ENCODE data around the gene GSTT2. TPM values are rescaled to one million over a fixed set of nuclear protein-coding genes. Genes with fewer than 3 reads are reported as not detected.
"Not testable (repeated sequence)": the region's sequence is repeated elsewhere in the genome, so short reads cannot be mapped to it uniquely, and the experiment has no call there.

The GSTT2 gene
- total and polyA plus RNA-seq, 2 donors (not counting 1 experiment from before 2014, with no cell fraction given): not detected

DNA sequence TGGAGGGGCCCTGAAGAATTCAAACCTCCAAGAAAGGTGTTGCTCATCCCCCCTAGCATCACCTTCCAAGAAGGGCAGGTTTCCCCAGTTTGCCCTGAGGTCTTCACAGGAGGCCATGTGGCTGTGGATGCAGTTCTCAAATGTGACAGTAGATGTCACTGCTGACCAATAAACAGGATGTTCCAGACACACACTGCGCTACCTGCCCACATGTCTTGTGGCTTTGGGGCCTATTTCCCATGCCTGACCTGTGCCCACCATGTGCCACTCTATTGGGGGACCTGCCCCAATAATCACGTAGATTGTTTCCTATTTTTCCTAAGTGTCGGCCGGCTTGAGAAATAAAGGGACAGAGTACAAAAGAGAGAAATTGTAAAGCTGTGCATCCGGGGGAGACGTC, 4.5 kb downstream of the GSTT2 start:
- no peak overlapping the region for H3K4me2 ChIP-seq (replicated peaks; ENCODE audit: low read depth, low read length, poor library complexity, severe bottlenecking)
- H4K20me1 ChIP-seq (ENCODE audit: control insufficient read depth, insufficient read depth, low read length, poor library complexity, severe bottlenecking): no peaks in the 10 kb centered on the region
- ChIA-PET CTCF (interaction anchor here (0.8 kb wide), 1 partner anchor 247 kb away, joined by 3 read pairs; no protein-coding TSS in a partner anchor), POLR2A (no interaction called here)
- no peaks in the 10 kb centered on the region for H3K9me3 Mint-ChIP-seq (ENCODE audit: insufficient read depth)
- H3K4me3 ChIP-seq (ENCODE audit: control extremely low read depth in 1 of 5, extremely low read depth in 1 of 5, insufficient read depth in 1 of 5, low read depth in 2 of 5, low read length in 4 of 5): no peak overlapping the region
- no peaks in the 10 kb centered on the region for H3K36me3 ChIP-seq (replicated peaks in 1 of 2; ENCODE audit: control extremely low read depth in 1 of 2, control insufficient read depth in 1 of 2, extremely low read depth in 1 of 2, insufficient read depth in 2 of 2, low read length in 1 of 2)
- H3K27me3 Mint-ChIP-seq: no peaks in the 10 kb centered on the region
- no peaks in the 10 kb centered on the region for H3K79me2 ChIP-seq (ENCODE audit: control insufficient read depth, insufficient read depth, low read length)
- ATAC-seq (ENCODE audit: low read depth): peak; percentile 78
- no peak overlapping the region for H3K27ac ChIP-seq (ENCODE audit: low read length in 2 of 2)
- no peaks in the 10 kb centered on the region for H3K9me3 ChIP-seq (ENCODE audit: control extremely low read depth in 1 of 3, control insufficient read depth in 2 of 3, insufficient read depth in 1 of 3, low read length in 2 of 3)
- no peak overlapping the region for H3K9ac ChIP-seq (ENCODE audit: low read length)
- H3K27me3 ChIP-seq (replicated peaks in 1 of 4; ENCODE audit: control extremely low read depth in 1 of 4, control insufficient read depth in 3 of 4, insufficient read depth in 4 of 4, low read length in 3 of 4): peaks cover 0 to 8% (median 0%) of the 10 kb centered on the region in 4 experiments
- DNase-seq: no peak
- no peak overlapping the region for H2AFZ ChIP-seq (ENCODE audit: insufficient read depth, low read depth, low read length, poor library complexity, severe bottlenecking)
- no peak overlapping the region for H3K27ac Mint-ChIP-seq
- TF ChIP-seq, protein P1, sequence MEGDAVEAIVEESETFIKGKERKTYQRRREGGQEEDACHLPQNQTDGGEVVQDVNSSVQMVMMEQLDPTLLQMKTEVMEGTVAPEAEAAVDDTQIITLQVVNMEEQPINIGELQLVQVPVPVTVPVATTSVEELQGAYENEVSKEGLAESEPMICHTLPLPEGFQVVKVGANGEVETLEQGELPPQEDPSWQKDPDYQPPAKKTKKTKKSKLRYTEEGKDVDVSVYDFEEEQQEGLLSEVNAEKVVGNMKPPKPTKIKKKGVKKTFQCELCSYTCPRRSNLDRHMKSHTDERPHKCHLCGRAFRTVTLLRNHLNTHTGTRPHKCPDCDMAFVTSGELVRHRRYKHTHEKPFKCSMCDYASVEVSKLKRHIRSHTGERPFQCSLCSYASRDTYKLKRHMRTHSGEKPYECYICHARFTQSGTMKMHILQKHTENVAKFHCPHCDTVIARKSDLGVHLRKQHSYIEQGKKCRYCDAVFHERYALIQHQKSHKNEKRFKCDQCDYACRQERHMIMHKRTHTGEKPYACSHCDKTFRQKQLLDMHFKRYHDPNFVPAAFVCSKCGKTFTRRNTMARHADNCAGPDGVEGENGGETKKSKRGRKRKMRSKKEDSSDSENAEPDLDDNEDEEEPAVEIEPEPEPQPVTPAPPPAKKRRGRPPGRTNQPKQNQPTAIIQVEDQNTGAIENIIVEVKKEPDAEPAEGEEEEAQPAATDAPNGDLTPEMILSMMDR (IDR thresholded peaks at IDR 0.05): peak; percentile 56
- no peak for TF ChIP-seq EZH2 (IDR thresholded peaks at IDR 0.05; ENCODE audit: borderline replicate concordance, insufficient read depth, low read depth, low read length, poor library complexity, severe bottlenecking)
- H3K4me1 Mint-ChIP-seq: no peaks in the 10 kb centered on the region
- intact Hi-C loops (cut with micrococcal nuclease): loop anchor here (5.0 kb wide), 1 partner anchor 193 kb away; no protein-coding TSS in a partner anchor
- no peaks in the 10 kb centered on the region for H3K4me1 ChIP-seq (ENCODE audit: control insufficient read depth in 2 of 2, insufficient read depth in 2 of 2, low read length in 2 of 2)
- WGBS (ENCODE audit: insufficient coverage): 20% methylated on average over 1 of the region's 6 CpGs
- H3K4me3 Mint-ChIP-seq: no peak overlapping the region

DNA sequence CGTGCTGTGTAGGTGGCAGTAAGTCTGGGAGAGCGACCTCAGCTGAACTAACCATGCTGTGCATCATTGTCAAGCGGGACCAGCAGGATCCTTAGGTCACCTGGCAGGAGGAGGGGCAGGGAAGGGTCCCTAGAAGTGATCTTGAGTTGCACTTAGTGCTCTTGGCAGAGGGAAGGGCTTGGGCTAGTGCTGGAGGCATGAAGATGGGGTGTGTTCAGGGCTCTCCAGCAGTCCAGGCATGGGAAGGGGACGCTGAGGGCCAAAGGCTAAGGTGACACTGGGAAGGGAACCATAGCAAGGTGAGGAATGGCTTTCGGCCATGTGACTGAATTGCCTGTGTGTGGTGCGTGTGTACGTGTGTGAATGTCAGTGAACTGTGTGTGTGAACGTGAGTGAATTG, 6.2 kb downstream of the GSTT2 start:
- H3K4me1 Mint-ChIP-seq; H3K4me1 ChIP-seq (ENCODE audit: control insufficient read depth in 2 of 2, insufficient read depth in 2 of 2, low read length in 2 of 2); H3K4me3 Mint-ChIP-seq; H3K9me3 Mint-ChIP-seq (ENCODE audit: insufficient read depth); POLR2A ChIA-PET; H3K9ac ChIP-seq (ENCODE audit: low read length); ATAC-seq (ENCODE audit: low read depth); H3K27me3 ChIP-seq (replicated peaks in 1 of 4; ENCODE audit: control extremely low read depth in 1 of 4, control insufficient read depth in 3 of 4, insufficient read depth in 4 of 4, low read length in 3 of 4); intact Hi-C loops (cut with micrococcal nuclease); H3K9me3 ChIP-seq (ENCODE audit: control extremely low read depth in 1 of 3, control insufficient read depth in 2 of 3, insufficient read depth in 1 of 3, low read length in 2 of 3); H3K27ac ChIP-seq (ENCODE audit: low read length in 2 of 2); H3K4me2 ChIP-seq (replicated peaks; ENCODE audit: low read depth, low read length, poor library complexity, severe bottlenecking); H3K27ac Mint-ChIP-seq; H3K36me3 ChIP-seq (replicated peaks in 1 of 2; ENCODE audit: control extremely low read depth in 1 of 2, control insufficient read depth in 1 of 2, extremely low read depth in 1 of 2, insufficient read depth in 2 of 2, low read length in 1 of 2); H2AFZ ChIP-seq (ENCODE audit: insufficient read depth, low read depth, low read length, poor library complexity, severe bottlenecking); CTCF ChIA-PET; H3K27me3 Mint-ChIP-seq; H3K79me2 ChIP-seq (ENCODE audit: control insufficient read depth, insufficient read depth, low read length); H3K4me3 ChIP-seq (ENCODE audit: control extremely low read depth in 1 of 5, extremely low read depth in 1 of 5, insufficient read depth in 1 of 5, low read depth in 2 of 5, low read length in 4 of 5); DNase-seq; H4K20me1 ChIP-seq (ENCODE audit: control insufficient read depth, insufficient read depth, low read length, poor library complexity, severe bottlenecking): not testable (repeated sequence)
- 97% methylated on average over 8 of the region's 8 CpGs for WGBS (ENCODE audit: insufficient coverage)

DNA sequence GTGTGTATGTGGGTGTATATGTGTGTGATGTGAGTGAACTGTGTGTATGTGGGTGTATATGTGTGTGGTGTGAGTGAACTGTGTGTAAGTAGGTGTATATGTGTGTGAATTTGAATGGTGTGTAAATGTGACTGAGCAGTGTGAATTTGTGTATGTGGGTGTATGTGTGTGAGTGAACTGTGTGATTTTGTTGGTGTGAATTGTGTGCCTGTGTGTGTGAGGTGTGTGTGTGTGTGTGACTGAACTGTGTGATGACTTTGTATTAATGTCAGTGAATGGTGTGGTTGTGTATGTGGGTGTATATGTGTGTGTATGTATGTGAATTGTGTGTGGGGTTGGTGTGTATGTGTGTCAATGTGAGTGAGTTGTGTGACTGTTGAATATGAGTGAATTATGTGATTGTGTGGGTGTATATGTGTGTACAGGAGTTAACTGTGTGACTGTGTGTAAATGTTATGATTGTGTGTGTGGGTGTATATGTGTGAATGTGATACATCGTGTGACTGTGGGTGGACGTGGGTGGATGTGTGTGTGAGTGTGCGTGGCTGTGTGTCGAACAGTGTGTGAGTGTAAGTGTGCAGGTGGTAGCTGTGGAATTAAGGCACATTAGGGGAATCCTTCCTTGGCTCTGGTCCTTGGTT, 6.7 kb downstream of the GSTT2 start:
- H3K9ac ChIP-seq (ENCODE audit: low read length); intact Hi-C loops (cut with micrococcal nuclease); H3K27ac Mint-ChIP-seq; H3K27ac ChIP-seq (ENCODE audit: low read length in 2 of 2); H3K4me1 ChIP-seq (ENCODE audit: control insufficient read depth in 2 of 2, insufficient read depth in 2 of 2, low read length in 2 of 2); H3K4me2 ChIP-seq (replicated peaks; ENCODE audit: low read depth, low read length, poor library complexity, severe bottlenecking); H3K36me3 ChIP-seq (replicated peaks in 1 of 2; ENCODE audit: control extremely low read depth in 1 of 2, control insufficient read depth in 1 of 2, extremely low read depth in 1 of 2, insufficient read depth in 2 of 2, low read length in 1 of 2); H3K4me3 Mint-ChIP-seq; ATAC-seq (ENCODE audit: low read depth); H3K9me3 Mint-ChIP-seq (ENCODE audit: insufficient read depth); H2AFZ ChIP-seq (ENCODE audit: insufficient read depth, low read depth, low read length, poor library complexity, severe bottlenecking); H3K27me3 ChIP-seq (replicated peaks in 1 of 4; ENCODE audit: control extremely low read depth in 1 of 4, control insufficient read depth in 3 of 4, insufficient read depth in 4 of 4, low read length in 3 of 4); DNase-seq; H4K20me1 ChIP-seq (ENCODE audit: control insufficient read depth, insufficient read depth, low read length, poor library complexity, severe bottlenecking); CTCF ChIA-PET; H3K4me3 ChIP-seq (ENCODE audit: control extremely low read depth in 1 of 5, extremely low read depth in 1 of 5, insufficient read depth in 1 of 5, low read depth in 2 of 5, low read length in 4 of 5); H3K9me3 ChIP-seq (ENCODE audit: control extremely low read depth in 1 of 3, control insufficient read depth in 2 of 3, insufficient read depth in 1 of 3, low read length in 2 of 3); H3K4me1 Mint-ChIP-seq; H3K27me3 Mint-ChIP-seq; H3K79me2 ChIP-seq (ENCODE audit: control insufficient read depth, insufficient read depth, low read length); POLR2A ChIA-PET: not testable (repeated sequence)
- 80% methylated on average over 4 of the region's 4 CpGs for WGBS (ENCODE audit: insufficient coverage)

All from B cell (primary cell).